ENCODE data around the gene TSR3. TPM values are rescaled to one million over a fixed set of nuclear protein-coding genes. Genes with fewer than 3 reads are reported as not detected.
A peak's percentile ranks its signal among the peaks of the same experiment; 100 is the strongest.

TSR3 gene
- polyA plus RNA-seq (2013, experiment 1 of 2): 43.6 TPM
- polyA plus RNA-seq (2013, experiment 2 of 2): 42.3 TPM

DNA sequence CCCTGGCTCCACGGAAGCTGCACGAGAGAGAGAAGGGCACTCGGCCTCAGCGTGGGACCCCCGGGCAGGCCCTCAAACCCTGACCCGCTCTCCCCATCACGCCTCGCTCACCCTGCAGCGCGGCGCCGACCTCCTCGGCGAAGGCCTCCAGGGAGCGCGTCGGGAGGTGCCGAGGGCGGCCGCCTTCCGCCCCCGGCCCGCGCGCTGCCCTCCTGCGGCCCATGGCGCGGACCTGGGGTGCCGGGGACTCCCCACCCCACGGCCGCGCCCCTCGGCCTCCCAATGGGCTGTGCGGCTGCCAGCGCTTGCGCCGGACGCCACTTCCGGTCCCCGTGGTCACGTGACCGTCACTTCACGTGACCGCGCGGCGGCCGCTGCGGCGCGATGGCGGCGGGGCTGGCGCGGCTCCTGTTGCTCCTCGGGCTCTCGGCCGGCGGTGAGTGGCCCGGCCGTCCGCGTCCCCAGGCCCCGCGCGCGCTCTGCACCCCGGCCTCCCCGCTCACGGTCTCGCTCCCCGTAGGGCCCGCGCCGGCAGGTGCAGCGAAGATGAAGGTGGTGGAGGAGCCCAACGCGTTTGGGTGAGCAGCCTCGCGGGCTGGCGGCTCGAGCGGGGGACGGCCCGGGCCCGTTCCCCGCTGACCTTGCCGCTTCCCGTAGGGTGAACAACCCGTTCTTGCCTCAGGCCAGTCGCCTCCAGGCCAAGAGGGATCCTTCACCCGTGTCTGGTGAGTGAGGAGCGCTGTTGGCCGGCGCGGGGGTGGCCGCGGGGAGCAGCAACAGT lies at the start of gene TSR3, which contains the start of gene GNPTG:
Gene TSR3, minus strand, starts transcription at position 297 of the 781 bp plus-strand sequence. Its CDS starts 74 bp downstream, at position 223.
Gene GNPTG, plus strand, starts transcription at position 350 of the 781 bp plus-strand sequence. Its CDS starts 35 bp downstream, at position 385.
- 2% methylated on average over 63 of the region's 98 CpGs for WGBS
- H2BK5ac ChIP-seq (ENCODE audit: low read depth, low read length, poor library complexity, severe bottlenecking): no peak within 1 kb of the TSS

DNA sequence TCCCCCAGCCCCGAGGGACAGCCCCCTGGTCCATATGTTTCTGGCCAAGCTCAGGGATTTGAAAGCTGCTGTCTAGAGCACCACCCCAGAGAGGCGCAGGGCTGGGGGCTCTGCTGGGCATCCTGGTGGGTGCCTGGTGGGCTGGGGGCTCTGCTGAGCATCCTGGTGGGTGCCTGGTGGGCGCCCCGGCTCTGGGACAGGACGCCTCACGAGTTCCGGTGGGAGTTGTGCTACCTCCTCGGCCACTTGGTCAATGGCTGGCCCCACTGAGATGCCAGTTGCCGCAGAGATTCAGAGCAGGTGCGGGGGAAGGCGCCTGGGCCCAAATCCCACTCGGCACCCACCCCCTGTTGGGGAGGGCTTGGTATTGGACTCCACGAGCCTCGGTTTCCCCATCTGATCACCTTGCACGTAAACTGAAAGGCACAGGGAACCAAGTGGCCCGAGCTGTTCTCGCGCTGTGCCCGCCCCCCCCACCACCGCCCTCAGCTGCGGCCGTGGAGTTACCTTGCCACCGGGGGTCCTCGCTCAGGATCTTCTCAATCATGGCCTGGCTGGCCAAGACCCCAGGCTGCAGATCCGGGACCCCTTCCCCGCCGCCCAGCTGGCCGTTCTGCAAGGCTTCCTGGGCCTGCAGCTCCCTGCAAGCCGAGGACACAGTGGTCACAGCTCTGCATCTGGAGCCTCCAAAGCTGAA lies 49.5 kb upstream of the TSR3 start:
- Histone ChIP-seq H3K4me3 (ENCODE audit: insufficient read depth in 1 of 2, low read depth in 1 of 2, low read length in 2 of 2) (no peak overlapping the region), H3K4me1 (ENCODE audit: control insufficient read depth, insufficient read depth, low read depth, low read length) (peaks cover 2% of the 10 kb centered on the region), H3K18ac (ENCODE audit: low read depth in 1 of 2, low read length in 2 of 2) (no peak overlapping the region), H2BK12ac (ENCODE audit: low read length in 2 of 2) (no peak overlapping the region), H2AFZ (ENCODE audit: low read depth, low read length) (no peak overlapping the region), H2BK120ac (ENCODE audit: low read depth, low read length) (no peak overlapping the region), H2BK5ac (ENCODE audit: low read depth, low read length, poor library complexity, severe bottlenecking) (no peak overlapping the region), H2AK5ac (ENCODE audit: low read length, severe bottlenecking) (no peak overlapping the region), H4K8ac (ENCODE audit: low read length) (no peak overlapping the region), H3K36me3 (ENCODE audit: control insufficient read depth in 1 of 2, insufficient read depth in 2 of 2, low read depth in 1 of 2, low read length in 2 of 2) (peaks cover 55 to 83% of the 10 kb centered on the region in 2 experiments), H3K14ac (ENCODE audit: low read length in 2 of 2) (no peak overlapping the region), H4K91ac (ENCODE audit: low read length) (no peak overlapping the region), H2BK15ac (ENCODE audit: low read depth, poor library complexity, severe bottlenecking) (no peak overlapping the region), H3K27me3 (ENCODE audit: control insufficient read depth in 1 of 2, insufficient read depth in 1 of 2, low read length in 2 of 2) (no peaks in the 10 kb centered on the region), H3K4me2 (ENCODE audit: low read length, poor library complexity, severe bottlenecking) (no peak overlapping the region), H3K27ac (ENCODE audit: low read length, poor library complexity, severe bottlenecking) (no peak overlapping the region), H3K79me1 (replicated peaks; ENCODE audit: low read length, poor library complexity, severe bottlenecking) (peaks cover 24% of the 10 kb centered on the region), H3K4ac (ENCODE audit: low read depth in 1 of 2, low read length in 2 of 2) (no peak overlapping the region), H3K23ac (ENCODE audit: low read length in 2 of 2) (no peak overlapping the region), H3K9ac (ENCODE audit: low read length) (no peak overlapping the region), H3K9me3 (ENCODE audit: control insufficient read depth, low read length) (no peaks in the 10 kb centered on the region)
- no peak for DNase-seq
- 89% methylated on average over 29 of the region's 29 CpGs for WGBS

More for the DNA sequence above, at the start of gene TSR3, which contains the start of gene GNPTG:
- Histone ChIP-seq H2BK120ac (ENCODE audit: low read depth, low read length) (no peak within 1 kb of the TSS), H3K27me3 (ENCODE audit: control insufficient read depth in 1 of 2, insufficient read depth in 1 of 2, low read length in 2 of 2) (no peaks in the 10 kb centered on the region), H3K9me3 (ENCODE audit: control insufficient read depth, low read length) (no peaks in the 10 kb centered on the region), H3K14ac (ENCODE audit: low read length in 2 of 2) (peak within 1 kb of the TSS in 1 of 2 experiments; percentile 97), H3K27ac (ENCODE audit: low read length, poor library complexity, severe bottlenecking) (no peak within 1 kb of the TSS), H3K36me3 (ENCODE audit: control insufficient read depth in 1 of 2, insufficient read depth in 2 of 2, low read depth in 1 of 2, low read length in 2 of 2) (peaks cover 25 to 65% of the 10 kb centered on the region in 2 experiments), H2BK15ac (ENCODE audit: low read depth, poor library complexity, severe bottlenecking) (no peak within 1 kb of the TSS), H4K8ac (ENCODE audit: low read length) (peak within 1 kb of the TSS; percentile 94), H3K4me2 (ENCODE audit: low read length, poor library complexity, severe bottlenecking) (peak within 1 kb of the TSS; percentile 78), H3K79me1 (replicated peaks; ENCODE audit: low read length, poor library complexity, severe bottlenecking) (peaks cover 46% of the 10 kb centered on the region), H3K4me1 (ENCODE audit: control insufficient read depth, insufficient read depth, low read depth, low read length) (peaks cover 31% of the 10 kb centered on the region), H2AFZ (ENCODE audit: low read depth, low read length) (peak within 1 kb of the TSS; percentile 92), H3K9ac (ENCODE audit: low read length) (peak within 1 kb of the TSS; percentile 92), H2BK12ac (ENCODE audit: low read length in 2 of 2) (peak within 1 kb of the TSS in 1 of 2 experiments; percentile 56), H3K23ac (ENCODE audit: low read length in 2 of 2) (peak within 1 kb of the TSS in 1 of 2 experiments; percentile 100), H3K4ac (ENCODE audit: low read depth in 1 of 2, low read length in 2 of 2) (peak within 1 kb of the TSS; percentile 66 to 99), H3K4me3 (ENCODE audit: insufficient read depth in 1 of 2, low read depth in 1 of 2, low read length in 2 of 2) (peak within 1 kb of the TSS; percentile 98 to 99), H4K91ac (ENCODE audit: low read length) (peak within 1 kb of the TSS; percentile 92), H3K18ac (ENCODE audit: low read depth in 1 of 2, low read length in 2 of 2) (peak within 1 kb of the TSS; percentile 83 to 92), H2AK5ac (ENCODE audit: low read length, severe bottlenecking) (no peak within 1 kb of the TSS)
- DNase-seq: peak; percentile 86

DNA sequence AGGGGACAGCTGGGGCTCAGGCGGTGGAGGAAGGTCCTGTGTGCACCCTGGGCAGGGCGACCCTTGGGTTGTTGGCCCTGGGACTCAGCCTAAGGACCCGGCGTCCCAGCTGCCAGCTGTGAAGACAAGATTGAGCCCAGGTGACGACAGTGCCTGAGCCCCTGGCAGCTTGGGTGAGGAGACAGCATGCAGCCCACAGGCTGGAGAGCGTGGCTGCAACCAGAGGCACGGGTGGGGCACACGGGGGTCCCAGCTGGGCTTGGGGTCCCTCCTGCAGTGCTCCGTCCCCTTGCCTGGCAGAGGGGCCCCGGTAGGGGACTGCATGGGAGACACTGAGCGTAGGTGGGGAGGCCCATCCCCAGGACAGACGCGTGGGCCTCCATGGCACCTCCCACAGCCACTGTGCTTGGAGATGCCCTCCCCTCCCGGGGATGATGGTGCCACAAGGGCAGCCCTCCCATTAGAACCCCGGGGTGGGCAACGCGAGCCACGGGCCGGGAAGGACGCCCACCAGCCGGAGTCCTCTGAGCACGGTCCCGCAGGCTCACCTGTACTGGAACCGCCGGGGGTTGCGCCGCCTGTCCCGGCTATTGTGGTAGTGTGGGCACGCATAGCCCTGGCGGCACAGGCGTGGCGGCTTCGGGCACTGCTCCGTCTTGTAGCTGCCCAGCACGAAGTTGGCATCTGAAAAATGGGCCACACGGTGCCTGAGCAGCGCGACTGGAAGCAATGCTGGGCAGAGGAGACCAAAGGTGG lies 47.3 kb upstream of the TSR3 start:
- WGBS: 93% methylated on average over 37 of the region's 38 CpGs
- Histone ChIP-seq H3K27me3 (ENCODE audit: control insufficient read depth in 1 of 2, insufficient read depth in 1 of 2, low read length in 2 of 2) (no peaks in the 10 kb centered on the region), H2AFZ (ENCODE audit: low read depth, low read length) (no peak overlapping the region)

More for the DNA sequence above, 47.3 kb upstream of the TSR3 start:
- Histone ChIP-seq H3K4me1 (ENCODE audit: control insufficient read depth, insufficient read depth, low read depth, low read length) (peaks cover 2% of the 10 kb centered on the region), H3K79me1 (replicated peaks; ENCODE audit: low read length, poor library complexity, severe bottlenecking) (peaks cover 9% of the 10 kb centered on the region), H3K14ac (ENCODE audit: low read length in 2 of 2) (no peak overlapping the region), H3K27ac (ENCODE audit: low read length, poor library complexity, severe bottlenecking) (no peak overlapping the region), H2AK5ac (ENCODE audit: low read length, severe bottlenecking) (no peak overlapping the region), H4K8ac (ENCODE audit: low read length) (no peak overlapping the region), H3K4me3 (ENCODE audit: insufficient read depth in 1 of 2, low read depth in 1 of 2, low read length in 2 of 2) (no peak overlapping the region), H2BK15ac (ENCODE audit: low read depth, poor library complexity, severe bottlenecking) (no peak overlapping the region), H3K9ac (ENCODE audit: low read length) (no peak overlapping the region), H4K91ac (ENCODE audit: low read length) (no peak overlapping the region), H3K23ac (ENCODE audit: low read length in 2 of 2) (no peak overlapping the region), H2BK5ac (ENCODE audit: low read depth, low read length, poor library complexity, severe bottlenecking) (no peak overlapping the region), H3K4ac (ENCODE audit: low read depth in 1 of 2, low read length in 2 of 2) (no peak overlapping the region), H2BK120ac (ENCODE audit: low read depth, low read length) (no peak overlapping the region), H3K36me3 (ENCODE audit: control insufficient read depth in 1 of 2, insufficient read depth in 2 of 2, low read depth in 1 of 2, low read length in 2 of 2) (peaks cover 58 to 78% of the 10 kb centered on the region in 2 experiments), H3K18ac (ENCODE audit: low read depth in 1 of 2, low read length in 2 of 2) (no peak overlapping the region), H3K9me3 (ENCODE audit: control insufficient read depth, low read length) (no peaks in the 10 kb centered on the region), H2BK12ac (ENCODE audit: low read length in 2 of 2) (no peak overlapping the region), H3K4me2 (ENCODE audit: low read length, poor library complexity, severe bottlenecking) (no peak overlapping the region)
- DNase-seq: no peak
